Rectal smooth muscle tissue (tissue), 1 donor: ENCODE data around the gene NFIA.

Source experiments
- H3K27ac ChIP-seq: one replicate; pipeline ENCODE4 v1.7.0; 2013; ENCODE audit warnings: low read depth, low read length, inconsistent platforms
- H3K27me3 ChIP-seq: one replicate; pipeline ENCODE4 v1.7.0; 2013; ENCODE audit warnings: low read length; ENCODE audit not compliant: control insufficient read depth, insufficient read depth
- H3K36me3 ChIP-seq: one replicate; pipeline ENCODE4 v1.7.0; 2013; ENCODE audit warnings: low read length; ENCODE audit not compliant: control insufficient read depth, insufficient read depth
- H3K4me1 ChIP-seq: one replicate; pipeline ENCODE4 v1.7.0; 2013; ENCODE audit warnings: low read length; ENCODE audit not compliant: control insufficient read depth, insufficient read depth
- H3K4me3 ChIP-seq: one replicate; pipeline ENCODE4 v1.7.0; 2013; ENCODE audit warnings: low read length
- H3K9ac ChIP-seq: one replicate; pipeline ENCODE4 v1.7.0; 2013; ENCODE audit warnings: low read length

NFIA gene

DNA sequence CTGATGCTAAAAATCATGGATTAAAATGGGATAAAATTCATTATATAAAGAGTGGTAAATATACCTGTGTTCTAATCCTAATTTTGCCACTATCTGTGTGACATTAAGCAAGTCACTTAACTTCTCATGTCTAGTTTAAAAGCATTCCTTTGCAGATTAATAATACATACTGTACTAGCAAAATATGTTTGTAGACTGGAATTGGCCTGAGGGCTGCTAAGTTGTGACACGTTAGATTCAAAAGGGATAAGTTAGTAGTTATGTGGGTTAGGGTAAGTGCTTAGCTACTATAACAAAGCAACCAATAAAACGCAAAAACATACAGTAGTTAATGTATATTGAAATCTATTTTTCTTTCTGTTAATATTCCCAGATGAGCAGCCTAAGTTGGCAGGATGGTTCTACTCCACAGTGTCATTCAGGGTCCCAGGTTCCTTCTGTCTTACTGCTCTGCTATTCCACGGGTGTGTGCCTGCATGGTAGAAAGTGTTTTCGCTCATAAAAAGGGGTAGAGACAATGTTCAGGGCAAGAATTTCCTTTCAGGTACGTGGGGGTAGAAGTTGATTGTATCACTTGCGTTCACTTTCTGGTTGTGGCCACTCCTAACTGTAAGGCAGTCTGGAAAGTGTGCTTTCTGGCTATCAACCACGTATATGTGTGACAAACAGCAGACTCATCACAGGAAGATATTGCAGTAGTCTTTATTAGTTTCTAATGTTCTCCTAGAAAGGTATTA lies 239.8 kb downstream of the NFIA start:
- Histone ChIP-seq H3K4me1 (peaks cover 14% of the 10 kb centered on the region), H3K27ac (no peak overlapping the region), H3K27me3 (no peaks in the 10 kb centered on the region), H3K4me3 (no peak overlapping the region), H3K36me3 (no peaks in the 10 kb centered on the region), H3K9ac (no peak overlapping the region)

DNA sequence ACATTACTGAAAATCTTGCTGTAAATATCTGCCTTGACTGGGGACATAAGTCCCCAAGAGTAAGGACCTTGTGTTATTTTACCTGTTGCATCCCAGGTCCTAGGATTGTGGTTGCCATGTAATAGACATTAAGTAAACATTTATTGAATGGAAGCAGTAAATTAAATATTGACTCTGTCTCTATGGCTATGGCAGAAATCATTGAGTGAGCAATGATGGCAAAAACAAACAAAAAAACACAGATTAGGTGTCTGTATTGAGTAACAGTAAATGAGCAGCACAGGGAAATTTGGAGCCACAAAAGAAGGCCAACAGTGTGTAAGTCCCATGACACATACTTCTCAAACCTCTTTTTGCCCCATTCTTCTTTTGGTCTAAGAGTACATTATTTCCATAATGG lies 240.4 kb downstream of the NFIA start:
- Histone ChIP-seq H3K27ac (no peak overlapping the region), H3K9ac (no peak overlapping the region), H3K4me1 (peaks cover 14% of the 10 kb centered on the region), H3K4me3 (no peak overlapping the region), H3K36me3 (no peaks in the 10 kb centered on the region), H3K27me3 (no peaks in the 10 kb centered on the region)

GRCh38 chr1:61323681-61324328 lies 241.4 kb downstream of the NFIA start:
- Histone ChIP-seq H3K9ac (no peak overlapping the region), H3K4me3 (no peak overlapping the region), H3K27ac (peak overlapping the region; percentile 22), H3K27me3 (no peaks in the 10 kb centered on the region), H3K36me3 (no peaks in the 10 kb centered on the region), H3K4me1 (peaks cover 6% of the 10 kb centered on the region)

DNA sequence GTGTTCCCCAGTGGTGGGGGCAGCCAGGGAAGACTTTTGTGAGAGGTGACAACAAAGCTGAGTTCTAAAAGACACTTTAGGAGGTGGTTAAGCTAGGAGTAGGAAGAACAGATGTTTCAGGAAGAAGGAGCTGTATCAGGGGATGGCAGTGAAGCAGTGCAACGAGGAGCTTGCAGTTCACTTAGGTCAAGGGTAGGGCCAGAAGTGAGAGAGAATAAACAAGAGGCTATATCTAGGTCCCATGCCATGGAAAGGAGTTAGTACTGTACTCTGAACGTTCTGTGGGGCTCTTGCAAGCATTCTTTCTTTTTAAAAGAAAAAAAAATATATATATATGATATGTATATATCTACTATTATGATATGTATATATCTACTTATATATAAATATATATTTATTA lies 244.4 kb downstream of the NFIA start:
- H3K27ac ChIP-seq, result no peak overlapping the region
- no peaks in the 10 kb centered on the region for H3K36me3 ChIP-seq
- no peak overlapping the region for H3K9ac ChIP-seq
- H3K27me3 ChIP-seq, result no peaks in the 10 kb centered on the region
- H3K4me1 ChIP-seq, result no peaks in the 10 kb centered on the region
- H3K4me3 ChIP-seq, result no peak overlapping the region

DNA sequence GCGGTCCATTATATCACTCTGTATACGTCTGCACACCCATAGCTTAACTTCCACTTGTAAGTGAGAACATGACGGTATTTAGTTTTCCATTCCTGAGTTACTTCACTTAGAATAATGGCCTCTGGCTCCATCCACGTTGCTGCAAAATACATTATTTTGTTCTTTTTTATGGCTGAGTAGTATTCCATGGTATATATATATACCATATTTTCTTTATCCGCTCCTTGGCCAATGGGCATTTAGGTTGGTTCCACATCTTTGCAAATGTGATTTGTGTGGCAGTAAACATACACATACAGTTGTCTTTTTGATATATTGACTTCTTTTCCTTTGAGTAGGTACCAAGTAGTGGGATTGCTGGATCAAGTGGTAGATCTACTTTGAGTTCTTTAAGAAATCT lies 245.1 kb downstream of the NFIA start:
- Histone ChIP-seq H3K36me3 (no peaks in the 10 kb centered on the region), H3K9ac (no peak overlapping the region), H3K27ac (no peak overlapping the region), H3K27me3 (no peaks in the 10 kb centered on the region), H3K4me1 (no peaks in the 10 kb centered on the region), H3K4me3 (no peak overlapping the region)

- Histone ChIP-seq H3K27ac (no peak overlapping the region), H3K36me3 (no peaks in the 10 kb centered on the region), H3K9ac (no peak overlapping the region), H3K27me3 (no peaks in the 10 kb centered on the region), H3K4me1 (no peaks in the 10 kb centered on the region), H3K4me3 (no peak overlapping the region)
Measured at GRCh38 chr1:61329556-61329955, 247.2 kb downstream of the NFIA start.

DNA sequence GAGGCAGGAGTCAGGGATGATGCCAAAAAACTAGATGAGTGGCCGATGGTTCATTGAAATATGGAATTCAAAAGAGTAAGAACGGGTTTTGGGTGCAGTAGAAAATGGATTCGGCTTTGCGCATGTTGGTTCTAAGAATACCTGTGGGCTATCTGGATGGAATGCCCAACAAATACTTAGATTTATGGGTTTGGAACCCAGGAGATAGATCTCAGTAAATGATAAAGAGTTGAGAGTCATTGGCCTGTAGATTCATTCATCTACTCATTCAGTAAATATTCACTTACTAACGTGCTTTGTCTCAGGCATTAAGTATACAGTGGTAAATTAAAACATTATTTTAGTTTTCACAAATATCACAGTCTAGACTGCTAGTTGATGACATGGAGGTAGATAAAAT lies 247.7 kb downstream of the NFIA start:
- Histone ChIP-seq H3K9ac (no peak overlapping the region), H3K36me3 (no peaks in the 10 kb centered on the region), H3K4me3 (no peak overlapping the region), H3K4me1 (peaks cover 3% of the 10 kb centered on the region), H3K27ac (no peak overlapping the region), H3K27me3 (no peaks in the 10 kb centered on the region)

GRCh38 chr1:61330571-61330970 lies 248.2 kb downstream of the NFIA start:
- Histone ChIP-seq H3K36me3 (no peaks in the 10 kb centered on the region), H3K27ac (no peak overlapping the region), H3K9ac (no peak overlapping the region), H3K4me3 (no peak overlapping the region), H3K27me3 (no peaks in the 10 kb centered on the region), H3K4me1 (peaks cover 3% of the 10 kb centered on the region)

DNA sequence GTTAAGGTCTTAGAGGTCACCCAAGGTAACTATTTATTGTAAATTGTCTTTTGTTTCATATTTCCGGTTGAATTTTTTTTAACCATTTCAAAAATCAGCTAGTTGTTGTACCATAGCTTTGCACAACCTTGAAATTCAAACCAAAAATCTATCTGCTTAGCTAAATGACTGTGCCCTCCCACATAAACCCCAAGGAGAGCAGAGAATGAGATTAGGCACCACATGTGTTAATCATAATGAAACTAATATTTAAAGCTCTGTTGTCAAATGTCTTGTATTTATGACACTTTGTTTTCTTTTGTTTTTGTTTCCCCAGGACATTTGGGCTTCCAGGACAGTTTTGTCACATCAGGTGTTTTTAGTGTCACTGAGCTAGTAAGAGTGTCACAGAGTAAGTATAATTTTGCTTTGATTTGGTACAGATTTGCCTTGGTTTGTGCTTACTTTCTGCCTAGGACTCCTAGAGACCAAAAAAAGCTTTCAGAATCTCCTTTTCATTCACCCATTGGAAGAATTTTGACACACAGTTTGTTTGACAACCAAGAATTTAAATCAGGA lies 249.9 kb downstream of the NFIA start:
- peaks cover 11% of the 10 kb centered on the region for H3K4me1 ChIP-seq
- no peak overlapping the region for H3K27ac ChIP-seq
- no peak overlapping the region for H3K4me3 ChIP-seq
- no peak overlapping the region for H3K9ac ChIP-seq
- H3K36me3 ChIP-seq, result no peaks in the 10 kb centered on the region
- H3K27me3 ChIP-seq, result no peaks in the 10 kb centered on the region

- Histone ChIP-seq H3K36me3 (no peaks in the 10 kb centered on the region), H3K4me1 (peaks cover 14% of the 10 kb centered on the region), H3K27me3 (no peaks in the 10 kb centered on the region), H3K9ac (no peak overlapping the region), H3K4me3 (no peak overlapping the region), H3K27ac (no peak overlapping the region)
Measured at GRCh38 chr1:61332796-61333195, 250.4 kb downstream of the NFIA start.

DNA sequence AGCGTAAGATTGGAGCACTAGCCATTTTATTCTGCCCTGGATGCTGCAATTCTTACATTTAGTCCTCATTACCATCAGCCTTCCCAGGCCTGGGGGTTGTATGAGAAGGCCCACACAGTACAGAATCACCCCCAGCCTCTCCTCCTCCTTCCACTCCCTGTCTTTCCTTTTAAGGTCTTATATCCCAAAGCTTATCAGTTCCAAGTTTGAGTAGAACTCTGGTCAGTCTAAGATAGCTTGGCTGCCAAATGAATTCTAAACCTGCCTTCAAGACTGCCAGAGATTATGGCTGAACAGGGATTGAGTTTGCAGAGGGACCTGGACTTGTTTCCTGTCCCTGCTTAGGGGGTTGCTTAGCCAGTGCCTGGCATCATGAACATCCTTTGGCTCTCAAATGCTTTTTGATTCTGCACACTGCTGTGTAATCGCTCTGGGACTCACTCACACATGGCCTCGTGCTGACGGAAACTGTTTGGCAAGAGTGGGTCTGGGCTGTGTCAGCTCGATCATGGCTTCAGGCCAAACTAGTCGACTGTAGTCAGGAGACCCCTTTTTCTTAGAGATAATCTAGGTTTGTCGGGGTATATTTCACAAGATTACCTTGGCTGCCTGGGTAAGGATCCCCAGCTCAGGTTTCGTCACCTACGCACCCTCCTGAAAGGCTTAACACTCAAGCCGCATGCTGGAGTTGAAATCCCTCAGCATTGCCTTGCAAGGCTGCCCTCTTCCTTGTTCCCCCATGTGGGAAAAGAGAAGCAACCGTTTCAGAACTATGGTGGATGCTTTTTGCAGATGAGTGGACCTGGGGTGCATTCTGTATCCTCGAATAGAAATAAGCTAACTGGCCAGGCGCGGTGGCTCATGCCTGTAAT lies 252.6 kb downstream of the NFIA start:
- Histone ChIP-seq H3K9ac (no peak overlapping the region), H3K36me3 (no peaks in the 10 kb centered on the region), H3K4me3 (no peak overlapping the region), H3K27ac (no peak overlapping the region), H3K27me3 (no peaks in the 10 kb centered on the region), H3K4me1 (peaks cover 19% of the 10 kb centered on the region)

GRCh38 chr1:61337037-61337436 lies 254.7 kb downstream of the NFIA start:
- no peak overlapping the region for H3K9ac ChIP-seq

More at GRCh38 chr1:61337037-61337436, 254.7 kb downstream of the NFIA start:
- Histone ChIP-seq H3K4me1 (peaks cover 19% of the 10 kb centered on the region), H3K36me3 (no peaks in the 10 kb centered on the region), H3K27ac (peak overlapping the region; percentile 62), H3K4me3 (no peak overlapping the region), H3K27me3 (no peaks in the 10 kb centered on the region)
